Muscle layer of colon (tissue), 2 donors: ENCODE data around the gene IER5.
A peak's percentile ranks its signal among the peaks of the same experiment; 100 is the strongest.

ENCODE experiments used
- H3K27ac ChIP-seq: one replicate; pipeline ENCODE4 v1.7.0; 2013; ENCODE audit warnings: low read depth, mild to moderate bottlenecking, low read length, moderate library complexity
- H3K27me3 ChIP-seq, 2 donors: one replicate each; pipeline ENCODE4 v1.7.0; 2013; ENCODE audit warnings: low read length in 2 of 2, mild to moderate bottlenecking in 2 of 2; ENCODE audit not compliant: insufficient read depth in 2 of 2, control insufficient read depth in 1 of 2
- H3K36me3 ChIP-seq: one replicate; pipeline ENCODE4 v1.7.0; 2013; ENCODE audit warnings: mild to moderate bottlenecking, low read length; ENCODE audit not compliant: insufficient read depth
- H3K4me1 ChIP-seq: one replicate; pipeline ENCODE4 v1.7.0; 2013; ENCODE audit warnings: mild to moderate bottlenecking, low read length; ENCODE audit not compliant: insufficient read depth
- H3K4me3 ChIP-seq, 2 donors: one replicate each; pipeline ENCODE4 v1.7.0; 2013; ENCODE audit warnings: low read length in 2 of 2, low read depth in 1 of 2, mild to moderate bottlenecking in 1 of 2, moderate library complexity in 1 of 2
- H3K9ac ChIP-seq: one replicate; pipeline ENCODE4 v1.7.0; 2013; ENCODE audit warnings: low read length
- H3K9me3 ChIP-seq: one replicate; pipeline ENCODE4 v1.7.0; 2013; ENCODE audit warnings: mild to moderate bottlenecking, low read length
- donor health status: abdominal sarcoma.
- donor health status: Adenocarcinoma of cecum.

IER5 gene

GRCh38 chr1:181091309-181092040, 3.0 kb downstream of the IER5 start:
- H3K9ac ChIP-seq = no peak overlapping the region

GRCh38 chr1:181092056-181092455, 3.6 kb downstream of the IER5 start:
- H3K27me3 ChIP-seq = no peaks in the 10 kb centered on the region
- H3K4me1 ChIP-seq = peaks cover 37% of the 10 kb centered on the region
- no peaks in the 10 kb centered on the region for H3K36me3 ChIP-seq
- no peak overlapping the region for H3K27ac ChIP-seq
- no peaks in the 10 kb centered on the region for H3K9me3 ChIP-seq
- H3K9ac ChIP-seq = no peak overlapping the region
- H3K4me3 ChIP-seq = peak overlapping the region in 1 of 2 donors; percentile 17

More at GRCh38 chr1:181091309-181092040, 3.0 kb downstream of the IER5 start:
- Histone ChIP-seq H3K27me3 (no peaks in the 10 kb centered on the region), H3K4me1 (peaks cover 37% of the 10 kb centered on the region), H3K36me3 (no peaks in the 10 kb centered on the region), H3K27ac (peak overlapping the region; percentile 97), H3K4me3 (peak overlapping the region in 1 of 2 donors; percentile 53), H3K9me3 (no peaks in the 10 kb centered on the region)

GRCh38 chr1:181092883-181093458, 4.5 kb downstream of the IER5 start:
- Histone ChIP-seq H3K27ac (peak overlapping the region; percentile 3), H3K9ac (no peak overlapping the region), H3K9me3 (no peaks in the 10 kb centered on the region), H3K36me3 (no peaks in the 10 kb centered on the region), H3K4me1 (peaks cover 36% of the 10 kb centered on the region), H3K27me3 (no peaks in the 10 kb centered on the region), H3K4me3 (no peak overlapping the region)

- Histone ChIP-seq H3K27me3 (no peaks in the 10 kb centered on the region), H3K4me1 (peaks cover 33% of the 10 kb centered on the region), H3K36me3 (no peaks in the 10 kb centered on the region), H3K4me3 (no peak overlapping the region), H3K9me3 (no peaks in the 10 kb centered on the region), H3K9ac (no peak overlapping the region), H3K27ac (peak overlapping the region; percentile 45)
These were observed 6.1 kb downstream of the IER5 start for GRCh38 chr1:181094416-181095212.

- no peaks in the 10 kb centered on the region for H3K9me3 ChIP-seq
- H3K27ac ChIP-seq = peak overlapping the region; percentile 72
- no peak overlapping the region for H3K9ac ChIP-seq
- peaks cover 33% of the 10 kb centered on the region for H3K4me1 ChIP-seq
- H3K4me3 ChIP-seq = no peak overlapping the region
- H3K27me3 ChIP-seq = no peaks in the 10 kb centered on the region
- no peaks in the 10 kb centered on the region for H3K36me3 ChIP-seq
These were observed 6.8 kb downstream of the IER5 start for GRCh38 chr1:181095260-181095659.

GRCh38 chr1:181095763-181096184, 7.3 kb downstream of the IER5 start:
- H3K4me1 ChIP-seq = peaks cover 28% of the 10 kb centered on the region
- H3K4me3 ChIP-seq = no peak overlapping the region
- no peak overlapping the region for H3K9ac ChIP-seq
- no peaks in the 10 kb centered on the region for H3K27me3 ChIP-seq
- peak overlapping the region; percentile 72 for H3K27ac ChIP-seq
- no peaks in the 10 kb centered on the region for H3K9me3 ChIP-seq
- H3K36me3 ChIP-seq = no peaks in the 10 kb centered on the region

GRCh38 chr1:181097242-181097641, 8.7 kb downstream of the IER5 start:
- Histone ChIP-seq H3K27me3 (no peaks in the 10 kb centered on the region), H3K4me3 (no peak overlapping the region), H3K9ac (no peak overlapping the region), H3K4me1 (peaks cover 23% of the 10 kb centered on the region), H3K9me3 (no peaks in the 10 kb centered on the region), H3K27ac (no peak overlapping the region), H3K36me3 (no peaks in the 10 kb centered on the region)

GRCh38 chr1:181099152-181100014, 10.9 kb downstream of the IER5 start:
- H3K27me3 ChIP-seq = no peaks in the 10 kb centered on the region
- peaks cover 31% of the 10 kb centered on the region for H3K4me1 ChIP-seq
- no peak overlapping the region for H3K27ac ChIP-seq
- H3K36me3 ChIP-seq = no peaks in the 10 kb centered on the region
- H3K9me3 ChIP-seq = no peaks in the 10 kb centered on the region
- no peak overlapping the region for H3K4me3 ChIP-seq
- H3K9ac ChIP-seq = no peak overlapping the region

GRCh38 chr1:181100015-181100905, 11.8 kb downstream of the IER5 start:
- Histone ChIP-seq H3K9ac (no peak overlapping the region), H3K9me3 (no peaks in the 10 kb centered on the region), H3K27ac (no peak overlapping the region), H3K36me3 (no peaks in the 10 kb centered on the region), H3K27me3 (no peaks in the 10 kb centered on the region), H3K4me3 (no peak overlapping the region), H3K4me1 (peaks cover 24% of the 10 kb centered on the region)

- H3K9me3 ChIP-seq = no peaks in the 10 kb centered on the region
- H3K9ac ChIP-seq = no peak overlapping the region
- no peak overlapping the region for H3K27ac ChIP-seq
- no peaks in the 10 kb centered on the region for H3K27me3 ChIP-seq
- no peak overlapping the region for H3K4me3 ChIP-seq
- no peaks in the 10 kb centered on the region for H3K36me3 ChIP-seq
- H3K4me1 ChIP-seq = peaks cover 17% of the 10 kb centered on the region
These were observed 12.4 kb downstream of the IER5 start for GRCh38 chr1:181100934-181101333.
